ENCODE results near the gene DCD.
A peak's percentile ranks its signal among the peaks of the same experiment; 100 is the strongest.

DCD gene

GRCh38 chr12:54684636-54685630 is 36.8 kb upstream of the DCD start:
- H3K4me3 ChIP-seq (ENCODE audit: low read depth, low read length): no peak overlapping the region
- no peak for TF ChIP-seq CTCF (IDR thresholded peaks at IDR 0.05; ENCODE audit: low read depth, low read length)
- DNase-seq (ENCODE audit: low read depth, low spot score): no peak
- in situ Hi-C loops (cut with HindIII; ENCODE audit: low sequenced_read_pairs): no loop called here

GRCh38 chr12:54683398-54683797 is 35.2 kb upstream of the DCD start:
- H3K4me3 ChIP-seq (ENCODE audit: low read depth, low read length): no peak overlapping the region
- in situ Hi-C loops (cut with HindIII; ENCODE audit: low sequenced_read_pairs): no loop called here
- TF ChIP-seq CTCF (IDR thresholded peaks at IDR 0.05; ENCODE audit: low read depth, low read length): no peak
- DNase-seq (ENCODE audit: low read depth, low spot score): no peak

- in situ Hi-C loops (cut with HindIII; ENCODE audit: low sequenced_read_pairs): no loop called here
- no peak for TF ChIP-seq CTCF (IDR thresholded peaks at IDR 0.05; ENCODE audit: low read depth, low read length)
- no peak overlapping the region for H3K4me3 ChIP-seq (ENCODE audit: low read depth, low read length)
- DNase-seq (ENCODE audit: low read depth, low spot score): no peak
Observed at GRCh38 chr12:54682674-54683073, 34.5 kb upstream of the DCD start.

GRCh38 chr12:54680374-54680773 is 32.2 kb upstream of the DCD start:
- DNase-seq (ENCODE audit: low read depth, low spot score): no peak
- TF ChIP-seq CTCF (IDR thresholded peaks at IDR 0.05; ENCODE audit: low read depth, low read length): peak; percentile 46
- no peak overlapping the region for H3K4me3 ChIP-seq (ENCODE audit: low read depth, low read length)
- in situ Hi-C loops (cut with HindIII; ENCODE audit: low sequenced_read_pairs): no loop called here

GRCh38 chr12:54678131-54678530 is 30.0 kb upstream of the DCD start:
- in situ Hi-C loops (cut with HindIII; ENCODE audit: low sequenced_read_pairs): no loop called here
- H3K4me3 ChIP-seq (ENCODE audit: low read depth, low read length): no peak overlapping the region
- DNase-seq (ENCODE audit: low read depth, low spot score): no peak
- no peak for TF ChIP-seq CTCF (IDR thresholded peaks at IDR 0.05; ENCODE audit: low read depth, low read length)

GRCh38 chr12:54667945-54668344 is 19.8 kb upstream of the DCD start:
- no peak for TF ChIP-seq CTCF (IDR thresholded peaks at IDR 0.05; ENCODE audit: low read depth, low read length)
- no peak overlapping the region for H3K4me3 ChIP-seq (ENCODE audit: low read depth, low read length)
- no peak for DNase-seq (ENCODE audit: low read depth, low spot score)
- in situ Hi-C loops (cut with HindIII; ENCODE audit: low sequenced_read_pairs): no loop called here

All from astrocyte of the spinal cord (primary cell).